SK-N-SH treated with all-trans-retinoic acid at 6 μM for 48 hours (cell line): Measurements from ENCODE around the gene RGL4.

Experiments
- ATAC-seq: fragments of 200-7000 bp; cut with Tn5 transposase; 3 replicates; pipeline ENCODE4 v1.9.1; 2020; ENCODE audit warnings: mild to moderate bottlenecking, moderate library complexity
- ARNTL ChIP-seq: fragments of 450-650 bp; formaldehyde crosslinking; IDR thresholded peaks from 2 replicates; pipeline ENCODE4 v1.5.0; 2020; ENCODE audit warnings: low read depth, mild to moderate bottlenecking, moderate library complexity, borderline replicate concordance
- CSDC2 ChIP-seq: fragments of 250-450 bp; sonication (Bioruptor Pico); IDR thresholded peaks from 2 replicates; pipeline ENCODE4 v1.5.0; 2020; ENCODE audit warnings: mild to moderate bottlenecking, moderate library complexity
- ESRRG ChIP-seq: fragments of 250-450 bp; sonication (Bioruptor Pico); IDR thresholded peaks from 2 replicates; pipeline ENCODE4 v1.6.1; 2021; ENCODE audit warnings: mild to moderate bottlenecking
- ISL1 ChIP-seq: fragments of 250-450 bp; sonication (Bioruptor Pico); IDR thresholded peaks from 2 replicates; pipeline ENCODE4 v2.1.2; 2022; ENCODE audit warnings: mild to moderate bottlenecking, moderate library complexity
- OSR1 ChIP-seq: fragments of 250-450 bp; sonication (Bioruptor Pico); IDR thresholded peaks from 2 replicates; pipeline ENCODE4 v1.8.0; 2022; ENCODE audit warnings: moderate library complexity, mild to moderate bottlenecking, inconsistent platforms
- PPARA ChIP-seq: fragments of 250-450 bp; sonication (Bioruptor Pico); IDR thresholded peaks from 2 replicates; pipeline ENCODE4 v1.5.0; 2020; ENCODE audit warnings: mild to moderate bottlenecking, borderline replicate concordance
- RARB ChIP-seq: fragments of 250-450 bp; sonication (Bioruptor Pico); IDR thresholded peaks from 2 replicates; pipeline ENCODE4 v1.8.0; 2021; ENCODE audit warnings: mild to moderate bottlenecking, moderate library complexity
- SNAI2 ChIP-seq: fragments of 250-450 bp; sonication (Bioruptor Pico); IDR thresholded peaks from 2 replicates; pipeline ENCODE4 v1.5.0; 2020; ENCODE audit warnings: mild to moderate bottlenecking, moderate library complexity
- TOX ChIP-seq: fragments of 250-450 bp; sonication (Bioruptor Pico); IDR thresholded peaks from 2 replicates; pipeline ENCODE4 v1.8.0; 2021; ENCODE audit warnings: mild to moderate bottlenecking, moderate library complexity, borderline replicate concordance
- ZC3H10 ChIP-seq: fragments of 250-450 bp; sonication (Bioruptor Pico); IDR thresholded peaks from 2 replicates; pipeline ENCODE4 v1.5.1; 2021; ENCODE audit warnings: mild to moderate bottlenecking, moderate library complexity
- ZFP3 ChIP-seq: fragments of 250-450 bp; sonication (Bioruptor Pico); IDR thresholded peaks from 2 replicates; pipeline ENCODE4 v1.5.0; 2020; ENCODE audit warnings: mild to moderate bottlenecking, moderate library complexity
- ZFP30 ChIP-seq: fragments of 450-650 bp; formaldehyde crosslinking; IDR thresholded peaks from 2 replicates; pipeline ENCODE4 v1.5.0; 2022; ENCODE audit warnings: mild to moderate bottlenecking, moderate library complexity
- ZNF70 ChIP-seq: fragments of 450-650 bp; formaldehyde crosslinking; IDR thresholded peaks from 2 replicates; pipeline ENCODE4 v1.5.0; 2020; ENCODE audit warnings: mild to moderate bottlenecking, moderate library complexity
- ZNF8 ChIP-seq: fragments of 450-650 bp; formaldehyde crosslinking; IDR thresholded peaks from 2 replicates; pipeline ENCODE4 v1.5.0; 2020; ENCODE audit warnings: mild to moderate bottlenecking, moderate library complexity
- TF ChIP-seq, protein P1 (sequence below): fragments of 250-450 bp; sonication (Bioruptor Pico); IDR thresholded peaks from 2 replicates; pipeline ENCODE4 v1.5.0; 2020; ENCODE audit warnings: mild to moderate bottlenecking, moderate library complexity
- TF ChIP-seq, protein P2 (sequence below): fragments of 250-450 bp; sonication (Bioruptor Pico); IDR thresholded peaks from 2 replicates; pipeline ENCODE4 v1.5.1; 2020; ENCODE audit warnings: low read depth, mild to moderate bottlenecking, moderate library complexity
- TF ChIP-seq, protein P3 (sequence below): fragments of 250-450 bp; sonication (Bioruptor Pico); IDR thresholded peaks from 2 replicates; pipeline ENCODE4 v1.8.0; 2020; ENCODE audit warnings: mild to moderate bottlenecking, moderate library complexity, borderline replicate concordance
- TF ChIP-seq, protein P4 (sequence below): fragments of 250-450 bp; sonication (Bioruptor Pico); IDR thresholded peaks from 2 replicates; pipeline ENCODE4 v1.5.1; 2021; ENCODE audit warnings: mild to moderate bottlenecking, moderate library complexity

Gene RGL4

DNA sequence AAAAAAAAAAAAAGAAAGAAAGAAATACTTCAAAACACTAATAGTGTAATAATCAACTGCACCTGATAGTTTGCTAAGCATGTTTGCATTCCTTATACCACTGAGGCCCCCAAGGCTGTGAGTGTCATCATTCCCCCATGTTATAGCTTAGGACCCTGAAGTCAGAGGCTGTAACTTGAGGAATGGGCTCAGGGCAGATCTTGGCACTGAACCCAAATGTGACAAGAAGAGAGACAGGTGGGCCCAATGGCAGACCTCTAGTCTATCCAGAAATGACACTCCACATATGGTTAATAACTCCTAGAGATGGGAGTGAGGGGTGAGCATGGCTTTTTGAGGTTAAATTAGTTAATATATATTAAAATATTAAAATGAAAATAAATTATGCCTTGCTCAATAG lies 46.9 kb downstream of the RGL4 start:
- no peak for ATAC-seq
- TF ChIP-seq RARB (CRISPR knock-in tag) (no peak), OSR1 (no peak), ISL1 (no peak), ZFP30 (CRISPR knock-in tag) (no peak), ARNTL (CRISPR knock-in tag) (no peak), PPARA (CRISPR knock-in tag) (no peak), CSDC2 (CRISPR knock-in tag) (no peak)
- TF ChIP-seq, protein P1, sequence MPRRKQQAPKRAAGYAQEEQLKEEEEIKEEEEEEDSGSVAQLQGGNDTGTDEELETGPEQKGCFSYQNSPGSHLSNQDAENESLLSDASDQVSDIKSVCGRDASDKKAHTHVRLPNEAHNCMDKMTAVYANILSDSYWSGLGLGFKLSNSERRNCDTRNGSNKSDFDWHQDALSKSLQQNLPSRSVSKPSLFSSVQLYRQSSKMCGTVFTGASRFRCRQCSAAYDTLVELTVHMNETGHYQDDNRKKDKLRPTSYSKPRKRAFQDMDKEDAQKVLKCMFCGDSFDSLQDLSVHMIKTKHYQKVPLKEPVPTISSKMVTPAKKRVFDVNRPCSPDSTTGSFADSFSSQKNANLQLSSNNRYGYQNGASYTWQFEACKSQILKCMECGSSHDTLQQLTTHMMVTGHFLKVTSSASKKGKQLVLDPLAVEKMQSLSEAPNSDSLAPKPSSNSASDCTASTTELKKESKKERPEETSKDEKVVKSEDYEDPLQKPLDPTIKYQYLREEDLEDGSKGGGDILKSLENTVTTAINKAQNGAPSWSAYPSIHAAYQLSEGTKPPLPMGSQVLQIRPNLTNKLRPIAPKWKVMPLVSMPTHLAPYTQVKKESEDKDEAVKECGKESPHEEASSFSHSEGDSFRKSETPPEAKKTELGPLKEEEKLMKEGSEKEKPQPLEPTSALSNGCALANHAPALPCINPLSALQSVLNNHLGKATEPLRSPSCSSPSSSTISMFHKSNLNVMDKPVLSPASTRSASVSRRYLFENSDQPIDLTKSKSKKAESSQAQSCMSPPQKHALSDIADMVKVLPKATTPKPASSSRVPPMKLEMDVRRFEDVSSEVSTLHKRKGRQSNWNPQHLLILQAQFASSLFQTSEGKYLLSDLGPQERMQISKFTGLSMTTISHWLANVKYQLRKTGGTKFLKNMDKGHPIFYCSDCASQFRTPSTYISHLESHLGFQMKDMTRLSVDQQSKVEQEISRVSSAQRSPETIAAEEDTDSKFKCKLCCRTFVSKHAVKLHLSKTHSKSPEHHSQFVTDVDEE (CRISPR knock-in tag): no peak
- TF ChIP-seq, protein P2, sequence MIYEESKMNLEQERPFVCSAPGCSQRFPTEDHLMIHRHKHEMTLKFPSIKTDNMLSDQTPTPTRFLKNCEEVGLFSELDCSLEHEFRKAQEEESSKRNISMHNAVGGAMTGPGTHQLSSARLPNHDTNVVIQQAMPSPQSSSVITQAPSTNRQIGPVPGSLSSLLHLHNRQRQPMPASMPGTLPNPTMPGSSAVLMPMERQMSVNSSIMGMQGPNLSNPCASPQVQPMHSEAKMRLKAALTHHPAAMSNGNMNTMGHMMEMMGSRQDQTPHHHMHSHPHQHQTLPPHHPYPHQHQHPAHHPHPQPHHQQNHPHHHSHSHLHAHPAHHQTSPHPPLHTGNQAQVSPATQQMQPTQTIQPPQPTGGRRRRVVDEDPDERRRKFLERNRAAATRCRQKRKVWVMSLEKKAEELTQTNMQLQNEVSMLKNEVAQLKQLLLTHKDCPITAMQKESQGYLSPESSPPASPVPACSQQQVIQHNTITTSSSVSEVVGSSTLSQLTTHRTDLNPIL (CRISPR knock-in tag): no peak
- TF ChIP-seq, protein P3, sequence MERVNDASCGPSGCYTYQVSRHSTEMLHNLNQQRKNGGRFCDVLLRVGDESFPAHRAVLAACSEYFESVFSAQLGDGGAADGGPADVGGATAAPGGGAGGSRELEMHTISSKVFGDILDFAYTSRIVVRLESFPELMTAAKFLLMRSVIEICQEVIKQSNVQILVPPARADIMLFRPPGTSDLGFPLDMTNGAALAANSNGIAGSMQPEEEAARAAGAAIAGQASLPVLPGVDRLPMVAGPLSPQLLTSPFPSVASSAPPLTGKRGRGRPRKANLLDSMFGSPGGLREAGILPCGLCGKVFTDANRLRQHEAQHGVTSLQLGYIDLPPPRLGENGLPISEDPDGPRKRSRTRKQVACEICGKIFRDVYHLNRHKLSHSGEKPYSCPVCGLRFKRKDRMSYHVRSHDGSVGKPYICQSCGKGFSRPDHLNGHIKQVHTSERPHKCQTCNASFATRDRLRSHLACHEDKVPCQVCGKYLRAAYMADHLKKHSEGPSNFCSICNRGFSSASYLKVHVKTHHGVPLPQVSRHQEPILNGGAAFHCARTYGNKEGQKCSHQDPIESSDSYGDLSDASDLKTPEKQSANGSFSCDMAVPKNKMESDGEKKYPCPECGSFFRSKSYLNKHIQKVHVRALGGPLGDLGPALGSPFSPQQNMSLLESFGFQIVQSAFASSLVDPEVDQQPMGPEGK (CRISPR knock-in tag): no peak

DNA sequence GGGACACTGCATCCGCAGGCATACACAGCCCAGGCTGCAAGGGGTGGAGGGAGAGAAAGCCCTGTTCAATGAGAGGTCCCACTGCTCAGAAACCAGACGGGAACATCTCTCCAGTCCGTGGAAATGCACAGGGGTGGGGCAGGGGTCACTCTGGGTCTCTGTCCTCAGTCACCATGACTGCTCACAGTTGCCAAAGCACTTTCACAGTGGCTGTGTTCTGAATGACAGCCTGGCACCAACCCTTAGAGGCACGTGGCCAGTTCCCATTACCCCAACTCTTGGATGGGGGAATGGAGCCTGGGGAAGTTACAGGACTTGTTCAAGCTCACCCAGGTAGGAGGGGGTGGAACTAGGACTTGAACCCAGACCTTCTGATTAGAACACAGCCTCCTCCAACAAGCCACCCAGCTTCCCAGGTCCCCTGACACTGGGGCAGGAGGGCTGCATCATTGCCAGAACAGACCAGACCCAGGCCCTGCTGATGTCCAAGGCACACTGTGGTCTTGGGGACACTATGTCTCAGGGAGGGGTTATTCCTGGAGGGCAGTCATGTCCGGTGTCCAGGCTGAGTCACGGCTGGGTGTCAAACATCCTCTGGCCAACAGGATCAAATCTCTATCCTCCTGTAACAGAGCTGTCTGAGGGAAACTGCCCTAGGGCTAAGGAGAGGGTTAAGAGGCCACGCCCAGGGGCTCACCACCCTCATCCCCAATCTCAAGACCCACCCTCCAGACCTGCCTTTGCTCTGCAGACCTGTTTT lies 51.9 kb downstream of the RGL4 start:
- ATAC-seq: no peak
- no peak for TF ChIP-seq ZNF70 (CRISPR knock-in tag)
- TF ChIP-seq ZNF8 (CRISPR knock-in tag): no peak
- TF ChIP-seq, protein P1 (CRISPR knock-in tag): no peak
- TF ChIP-seq CSDC2 (CRISPR knock-in tag): no peak
- no peak for TF ChIP-seq SNAI2 (CRISPR knock-in tag)
- TF ChIP-seq ZC3H10 (CRISPR knock-in tag): no peak
- no peak for TF ChIP-seq ZFP3 (CRISPR knock-in tag)
- TF ChIP-seq ESRRG (CRISPR knock-in tag): no peak
- TF ChIP-seq, all 23 proteins: peak for 0

DNA sequence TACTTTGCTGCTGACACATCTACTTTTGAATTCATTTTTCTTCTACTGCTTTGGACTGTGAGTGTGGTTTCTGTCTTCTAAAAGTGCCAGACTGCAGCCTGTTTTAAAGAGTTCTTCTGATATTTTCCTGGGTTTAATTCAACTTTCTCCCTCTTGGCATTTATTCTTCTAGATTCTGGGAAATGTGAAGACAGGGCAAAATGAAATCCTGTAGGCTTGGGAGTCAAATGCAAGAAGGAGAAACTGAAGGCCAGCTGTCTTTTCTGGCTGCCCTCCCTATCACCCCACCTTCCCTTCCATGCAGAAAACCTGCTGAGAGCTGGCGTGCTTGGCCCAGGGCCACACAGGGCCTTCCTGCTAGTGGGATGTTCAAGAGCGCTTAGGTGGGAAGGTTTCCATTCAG lies 52.5 kb downstream of the RGL4 start:
- no peak for ATAC-seq
- TF ChIP-seq, protein P1 (CRISPR knock-in tag): no peak; the same call in 1 of the 2 replicates
- TF ChIP-seq ZFP3 (CRISPR knock-in tag) (no peak), ARNTL (CRISPR knock-in tag) (no peak), ZNF70 (CRISPR knock-in tag) (no peak), ESRRG (CRISPR knock-in tag) (no peak), ZC3H10 (CRISPR knock-in tag) (no peak), TOX (CRISPR knock-in tag) (no peak)
- TF ChIP-seq, protein P4, sequence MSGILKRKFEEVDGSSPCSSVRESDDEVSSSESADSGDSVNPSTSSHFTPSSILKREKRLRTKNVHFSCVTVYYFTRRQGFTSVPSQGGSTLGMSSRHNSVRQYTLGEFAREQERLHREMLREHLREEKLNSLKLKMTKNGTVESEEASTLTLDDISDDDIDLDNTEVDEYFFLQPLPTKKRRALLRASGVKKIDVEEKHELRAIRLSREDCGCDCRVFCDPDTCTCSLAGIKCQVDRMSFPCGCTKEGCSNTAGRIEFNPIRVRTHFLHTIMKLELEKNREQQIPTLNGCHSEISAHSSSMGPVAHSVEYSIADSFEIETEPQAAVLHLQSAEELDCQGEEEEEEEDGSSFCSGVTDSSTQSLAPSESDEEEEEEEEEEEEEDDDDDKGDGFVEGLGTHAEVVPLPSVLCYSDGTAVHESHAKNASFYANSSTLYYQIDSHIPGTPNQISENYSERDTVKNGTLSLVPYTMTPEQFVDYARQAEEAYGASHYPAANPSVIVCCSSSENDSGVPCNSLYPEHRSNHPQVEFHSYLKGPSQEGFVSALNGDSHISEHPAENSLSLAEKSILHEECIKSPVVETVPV: no peak
- TF ChIP-seq, all 23 proteins: peak for 0
